ENCODE results near the gene SDK2.

SDK2 gene

DNA sequence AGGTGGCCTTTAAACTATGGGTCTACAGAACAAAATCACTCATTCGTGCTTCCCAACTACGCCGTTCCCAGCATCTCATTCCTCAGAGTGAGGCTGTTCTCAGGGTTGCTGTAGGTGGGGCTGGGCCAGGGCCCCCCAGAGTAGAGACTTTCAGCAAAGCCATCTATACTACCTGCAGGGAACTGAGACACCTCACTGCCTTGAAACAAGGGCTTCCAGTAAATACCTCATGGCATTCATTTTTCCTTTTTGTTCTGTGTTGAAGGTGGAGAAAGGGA lies 4.2 kb upstream of the SDK2 start:
- peaks cover 16% of the 10 kb centered on the region for H3K27me3 ChIP-seq (ENCODE audit: insufficient read depth, poor library complexity, severe bottlenecking)

DNA sequence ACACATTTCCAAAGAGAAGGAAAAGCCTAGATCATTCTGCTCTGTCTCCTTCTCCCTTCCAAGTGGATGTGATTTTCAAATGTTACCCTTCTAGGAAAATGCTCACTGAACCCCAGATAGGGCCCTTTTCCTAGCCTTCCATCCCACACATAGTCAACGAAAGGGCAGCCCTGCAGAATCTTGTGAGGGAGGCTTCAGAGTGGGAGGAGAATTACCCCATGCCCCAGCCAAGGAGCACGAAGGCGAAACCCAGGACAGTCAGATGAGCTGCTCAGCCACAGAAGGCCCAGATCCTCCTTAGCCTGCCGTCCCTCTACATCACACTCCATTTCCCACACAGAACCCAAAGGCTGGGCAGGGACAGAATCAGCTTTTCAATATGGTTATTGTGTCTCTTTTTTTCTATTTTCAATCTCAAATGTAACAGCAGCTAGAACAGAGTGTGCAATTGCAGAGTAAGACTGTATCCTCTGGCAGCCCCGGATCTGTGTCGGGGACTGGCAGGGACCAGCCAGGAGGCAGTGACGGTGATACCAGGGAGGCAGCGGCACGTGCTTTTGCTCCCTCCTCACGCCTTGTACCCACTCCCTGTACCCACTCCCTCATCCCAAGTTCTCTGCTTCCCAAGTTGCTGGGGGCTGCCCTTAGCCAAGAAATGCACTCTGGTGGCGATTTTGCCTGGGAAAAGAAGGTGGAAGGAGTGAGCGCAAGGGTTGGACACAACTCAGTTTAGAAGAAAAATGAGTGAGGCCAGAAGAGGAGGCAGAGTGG lies 3.7 kb upstream of the SDK2 start:
- no peak for DNase-seq (ENCODE audit: low read depth in 1 of 2, low spot score in 1 of 2)
- peaks cover 16% of the 10 kb centered on the region for H3K27me3 ChIP-seq (ENCODE audit: insufficient read depth, poor library complexity, severe bottlenecking)

More for the DNA sequence above, 4.2 kb upstream of the SDK2 start:
- TF ChIP-seq GABPA (IDR thresholded peaks at IDR 0.05; ENCODE audit: low read depth) (no peak), POLR2AphosphoS5 (IDR thresholded peaks at IDR 0.05; ENCODE audit: low read depth) (no peak), SPI1 (IDR thresholded peaks at IDR 0.05; ENCODE audit: borderline replicate concordance, low read depth) (no peak)
- TF ChIP-seq, protein P1, sequence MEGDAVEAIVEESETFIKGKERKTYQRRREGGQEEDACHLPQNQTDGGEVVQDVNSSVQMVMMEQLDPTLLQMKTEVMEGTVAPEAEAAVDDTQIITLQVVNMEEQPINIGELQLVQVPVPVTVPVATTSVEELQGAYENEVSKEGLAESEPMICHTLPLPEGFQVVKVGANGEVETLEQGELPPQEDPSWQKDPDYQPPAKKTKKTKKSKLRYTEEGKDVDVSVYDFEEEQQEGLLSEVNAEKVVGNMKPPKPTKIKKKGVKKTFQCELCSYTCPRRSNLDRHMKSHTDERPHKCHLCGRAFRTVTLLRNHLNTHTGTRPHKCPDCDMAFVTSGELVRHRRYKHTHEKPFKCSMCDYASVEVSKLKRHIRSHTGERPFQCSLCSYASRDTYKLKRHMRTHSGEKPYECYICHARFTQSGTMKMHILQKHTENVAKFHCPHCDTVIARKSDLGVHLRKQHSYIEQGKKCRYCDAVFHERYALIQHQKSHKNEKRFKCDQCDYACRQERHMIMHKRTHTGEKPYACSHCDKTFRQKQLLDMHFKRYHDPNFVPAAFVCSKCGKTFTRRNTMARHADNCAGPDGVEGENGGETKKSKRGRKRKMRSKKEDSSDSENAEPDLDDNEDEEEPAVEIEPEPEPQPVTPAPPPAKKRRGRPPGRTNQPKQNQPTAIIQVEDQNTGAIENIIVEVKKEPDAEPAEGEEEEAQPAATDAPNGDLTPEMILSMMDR (IDR thresholded peaks at IDR 0.05; ENCODE audit: insufficient read depth, low read length): no peak
- TF ChIP-seq, protein P2, sequence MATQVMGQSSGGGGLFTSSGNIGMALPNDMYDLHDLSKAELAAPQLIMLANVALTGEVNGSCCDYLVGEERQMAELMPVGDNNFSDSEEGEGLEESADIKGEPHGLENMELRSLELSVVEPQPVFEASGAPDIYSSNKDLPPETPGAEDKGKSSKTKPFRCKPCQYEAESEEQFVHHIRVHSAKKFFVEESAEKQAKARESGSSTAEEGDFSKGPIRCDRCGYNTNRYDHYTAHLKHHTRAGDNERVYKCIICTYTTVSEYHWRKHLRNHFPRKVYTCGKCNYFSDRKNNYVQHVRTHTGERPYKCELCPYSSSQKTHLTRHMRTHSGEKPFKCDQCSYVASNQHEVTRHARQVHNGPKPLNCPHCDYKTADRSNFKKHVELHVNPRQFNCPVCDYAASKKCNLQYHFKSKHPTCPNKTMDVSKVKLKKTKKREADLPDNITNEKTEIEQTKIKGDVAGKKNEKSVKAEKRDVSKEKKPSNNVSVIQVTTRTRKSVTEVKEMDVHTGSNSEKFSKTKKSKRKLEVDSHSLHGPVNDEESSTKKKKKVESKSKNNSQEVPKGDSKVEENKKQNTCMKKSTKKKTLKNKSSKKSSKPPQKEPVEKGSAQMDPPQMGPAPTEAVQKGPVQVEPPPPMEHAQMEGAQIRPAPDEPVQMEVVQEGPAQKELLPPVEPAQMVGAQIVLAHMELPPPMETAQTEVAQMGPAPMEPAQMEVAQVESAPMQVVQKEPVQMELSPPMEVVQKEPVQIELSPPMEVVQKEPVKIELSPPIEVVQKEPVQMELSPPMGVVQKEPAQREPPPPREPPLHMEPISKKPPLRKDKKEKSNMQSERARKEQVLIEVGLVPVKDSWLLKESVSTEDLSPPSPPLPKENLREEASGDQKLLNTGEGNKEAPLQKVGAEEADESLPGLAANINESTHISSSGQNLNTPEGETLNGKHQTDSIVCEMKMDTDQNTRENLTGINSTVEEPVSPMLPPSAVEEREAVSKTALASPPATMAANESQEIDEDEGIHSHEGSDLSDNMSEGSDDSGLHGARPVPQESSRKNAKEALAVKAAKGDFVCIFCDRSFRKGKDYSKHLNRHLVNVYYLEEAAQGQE (IDR thresholded peaks at IDR 0.05; ENCODE audit: insufficient replicate concordance, low read depth): no peak
- DNase-seq (ENCODE audit: low read depth in 1 of 2, low spot score in 1 of 2): no peak
- Histone ChIP-seq H3K4me3 (replicated peaks; ENCODE audit: insufficient read depth, low read length) (no peak overlapping the region), H3K27ac (replicated peaks) (no peak overlapping the region)

DNA sequence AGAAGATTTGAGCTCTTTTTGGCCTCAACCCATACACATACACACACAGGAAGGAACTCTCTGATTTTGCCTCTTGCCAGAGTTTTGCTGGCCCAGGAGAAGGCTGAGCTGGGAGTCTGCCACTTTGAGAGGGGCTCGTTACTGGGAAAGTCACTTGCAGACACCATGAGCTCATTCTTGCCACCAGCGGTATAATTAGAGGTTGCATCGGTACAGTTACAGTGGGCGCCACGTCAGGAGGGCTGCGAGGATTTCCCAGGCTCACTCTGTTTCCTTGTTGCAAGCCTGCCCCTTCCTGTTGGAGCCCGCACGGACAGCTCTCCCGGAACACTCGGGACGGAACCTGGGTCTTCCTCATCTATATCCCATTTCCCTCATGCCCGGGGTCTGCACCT lies 3.1 kb upstream of the SDK2 start:
- Histone ChIP-seq H3K27ac (replicated peaks) (no peak overlapping the region), H3K4me3 (replicated peaks; ENCODE audit: insufficient read depth, low read length) (no peak overlapping the region), H3K27me3 (ENCODE audit: insufficient read depth, poor library complexity, severe bottlenecking) (peaks cover 19% of the 10 kb centered on the region)
- TF ChIP-seq SPI1 (IDR thresholded peaks at IDR 0.05; ENCODE audit: borderline replicate concordance, low read depth): no peak
- TF ChIP-seq, protein P2 (IDR thresholded peaks at IDR 0.05; ENCODE audit: insufficient replicate concordance, low read depth): no peak
- TF ChIP-seq GABPA (IDR thresholded peaks at IDR 0.05; ENCODE audit: low read depth): no peak
- TF ChIP-seq POLR2AphosphoS5 (IDR thresholded peaks at IDR 0.05; ENCODE audit: low read depth): no peak
- TF ChIP-seq, protein P1 (IDR thresholded peaks at IDR 0.05; ENCODE audit: insufficient read depth, low read length): no peak
- DNase-seq (ENCODE audit: low read depth in 1 of 2, low spot score in 1 of 2): no peak

More for the DNA sequence above, 3.7 kb upstream of the SDK2 start:
- no peak for TF ChIP-seq SPI1 (IDR thresholded peaks at IDR 0.05; ENCODE audit: borderline replicate concordance, low read depth)
- no peak for TF ChIP-seq POLR2AphosphoS5 (IDR thresholded peaks at IDR 0.05; ENCODE audit: low read depth)
- TF ChIP-seq, protein P1 (IDR thresholded peaks at IDR 0.05; ENCODE audit: insufficient read depth, low read length): no peak
- TF ChIP-seq GABPA (IDR thresholded peaks at IDR 0.05; ENCODE audit: low read depth): no peak
- TF ChIP-seq, protein P2 (IDR thresholded peaks at IDR 0.05; ENCODE audit: insufficient replicate concordance, low read depth): no peak
- Histone ChIP-seq H3K27ac (replicated peaks) (no peak overlapping the region), H3K4me3 (replicated peaks; ENCODE audit: insufficient read depth, low read length) (no peak overlapping the region)
